Stimulated activated naive CD4-positive, alpha-beta T cell treated with Interleukin-2 at 50 U/mL for 16 hours (primary cell): ENCODE results near the gene FBXO34.

Experiments used
- DNase-seq: peaks from one replicate; lab custom pipeline; 2025; lab: John Stamatoyannopoulos, UW

FBXO34 gene

GRCh38 chr14:55383541-55384140 lies 112.4 kb downstream of the FBXO34 start:
- no peak for DNase-seq

- no peak for DNase-seq
These were observed 113.3 kb downstream of the FBXO34 start for GRCh38 chr14:55384536-55384935.

- no peak for DNase-seq
These were observed 115.0 kb downstream of the FBXO34 start for GRCh38 chr14:55386037-55386808.

GRCh38 chr14:55387121-55387520 lies 115.9 kb downstream of the FBXO34 start:
- no peak for DNase-seq

- DNase-seq: no peak
These were observed 116.9 kb downstream of the FBXO34 start for GRCh38 chr14:55388160-55388559.

- no peak for DNase-seq
These were observed 118.1 kb downstream of the FBXO34 start for GRCh38 chr14:55389330-55389729.

- DNase-seq: no peak
These were observed 127.5 kb downstream of the FBXO34 start for GRCh38 chr14:55398679-55399078.

- DNase-seq: no peak
These were observed 128.0 kb downstream of the FBXO34 start for GRCh38 chr14:55399183-55399582.

GRCh38 chr14:55399852-55400251 lies 128.6 kb downstream of the FBXO34 start:
- DNase-seq: peak; percentile 7

GRCh38 chr14:55401751-55402150 lies 130.5 kb downstream of the FBXO34 start:
- DNase-seq: no peak
